Tibial nerve (tissue), 4 donors: ENCODE measurements around the gene SEMA4C. TPM values are rescaled to one million over a fixed set of nuclear protein-coding genes. Genes with fewer than 3 reads are reported as not detected.

Experiments used
- DNase-seq, 2 donors: peaks; one replicate each; pipeline ENCODE4 v3.0.0-alpha.2; 2019; ENCODE audit warnings: low spot score in 2 of 2
- H3K27ac ChIP-seq, 4 donors: fragments of 200-600 bp; sonication (generic) in 3 of 4; one replicate each; pipeline ENCODE4 v1.5.1; 2017 to 2019; ENCODE audit warnings: mild to moderate bottlenecking in 1 of 4
- H3K27me3 ChIP-seq, 2 donors: fragments of 200-600 bp; sonication (generic) in 1 of 2; one replicate each; pipeline versions ENCODE4 v1.5.1 to v1.6.0; 2017 to 2019
- H3K36me3 ChIP-seq, 3 donors: fragments of 200-600 bp; sonication (generic); one replicate each; pipeline ENCODE4 v1.5.1; 2018 to 2019
- H3K4me1 ChIP-seq, 4 donors: fragments of 200-600 bp; sonication (generic) in 3 of 4; one replicate each; pipeline ENCODE4 v1.5.1; 2017 to 2019
- H3K4me3 ChIP-seq, 4 donors: fragments of 200-600 bp; sonication (generic) in 3 of 4; one replicate each; pipeline ENCODE4 v1.5.1; 2017 to 2019; ENCODE audit warnings: mild to moderate bottlenecking in 1 of 4, moderate library complexity in 1 of 4
- H3K9me3 ChIP-seq, 4 donors: fragments of 200-600 bp; sonication (generic) in 3 of 4; one replicate each; pipeline ENCODE4 v1.5.1; 2017 to 2019
- CTCF ChIP-seq, 5 experiments: fragments of 200-600 bp in 3 of 5; fragments of 450-650 bp in 2 of 5; sonication (generic) in 3 of 5; IDR thresholded peaks; one replicate each; pipeline ENCODE4 v1.5.1; 2016 to 2019; ENCODE audit warnings: antibody characterized with exemption in 5 of 5, mild to moderate bottlenecking in 3 of 5, moderate library complexity in 2 of 5
- EP300 ChIP-seq, 2 donors: sonication (generic); formaldehyde crosslinking; IDR thresholded peaks; one replicate each; pipeline ENCODE4 v1.6.1; 2017; ENCODE audit warnings: antibody characterized with exemption in 2 of 2, mild to moderate bottlenecking in 1 of 2
- POLR2A ChIP-seq, 2 donors: fragments of 450-650 bp; IDR thresholded peaks; one replicate each; pipeline ENCODE4 v1.6.1; 2017; ENCODE audit warnings: antibody characterized with exemption in 2 of 2, mild to moderate bottlenecking in 2 of 2, moderate library complexity in 2 of 2
- WGBS, 2 donors: methylation state at CpG; one replicate each; pipeline ENCODE4 v1.1.5; 2018; 5-methylcytosine and 5-hydroxymethylcytosine counted together
- total RNA-seq, 4 donors: library from RNA; depleted of rRNA; stranded (reverse); fragments of >200 nt; gene quantifications; one replicate each; pipeline ENCODE4 v1.1.0, GENCODE V29; 2016

Gene SEMA4C
- total RNA-seq, 4 donors from 2014 or later, result 120 to 181 (median 147) TPM

GRCh38 chr2:96874198-96874831 lies 4.4 kb upstream of the SEMA4C start:
- H3K4me3 ChIP-seq, result peak overlapping the region in 1 of 4 donors; percentile 3
- no peaks in the 10 kb centered on the region for H3K9me3 ChIP-seq
- H3K27ac ChIP-seq, result peak overlapping the region; percentile 4 to 99 (median 70)
- H3K4me1 ChIP-seq, result peaks cover 0 to 69% (median 39%) of the 10 kb centered on the region in 4 donors
- no peaks in the 10 kb centered on the region for H3K36me3 ChIP-seq
- TF ChIP-seq EP300 (IDR thresholded peaks at IDR 0.05), result no peak
- no peak for TF ChIP-seq POLR2A (IDR thresholded peaks at IDR 0.05)
- TF ChIP-seq CTCF (IDR thresholded peaks at IDR 0.05), result no peak
- no peak for DNase-seq
- WGBS, 2 donors, result 37 to 57% methylated on average over 18 of the region's 18 CpGs
- H3K27me3 ChIP-seq, result no peaks in the 10 kb centered on the region

GRCh38 chr2:96873651-96874096 lies 3.8 kb upstream of the SEMA4C start:
- H3K9me3 ChIP-seq, result no peaks in the 10 kb centered on the region
- TF ChIP-seq EP300 (IDR thresholded peaks at IDR 0.05), result peak in 1 of 2 donors; percentile 18
- TF ChIP-seq POLR2A (IDR thresholded peaks at IDR 0.05), result no peak
- DNase-seq, result peak in 1 of 2 donors; percentile 36
- no peaks in the 10 kb centered on the region for H3K36me3 ChIP-seq
- 43 to 71% methylated on average over 7 to 8 of the region's 8 CpGs for WGBS, 2 donors
- H3K27ac ChIP-seq, result peak overlapping the region; percentile 25 to 99 (median 70)
- no peaks in the 10 kb centered on the region for H3K27me3 ChIP-seq
- H3K4me3 ChIP-seq, result no peak overlapping the region
- H3K4me1 ChIP-seq, result peaks cover 0 to 69% (median 39%) of the 10 kb centered on the region in 4 donors

GRCh38 chr2:96872591-96873349 lies 2.9 kb upstream of the SEMA4C start:
- WGBS, 2 donors, result 68 to 71% methylated on average over 14 of the region's 14 CpGs
- no peak for TF ChIP-seq POLR2A (IDR thresholded peaks at IDR 0.05)
- no peak for TF ChIP-seq EP300 (IDR thresholded peaks at IDR 0.05)
- TF ChIP-seq CTCF (IDR thresholded peaks at IDR 0.05), result no peak

GRCh38 chr2:96870626-96871255 lies 861 bp upstream of the SEMA4C start:
- Histone ChIP-seq H3K36me3 (peaks cover 0 to 20% (median 0%) of the 10 kb centered on the region in 3 donors), H3K27me3 (no peaks in the 10 kb centered on the region), H3K4me1 (peaks cover 0 to 79% (median 61%) of the 10 kb centered on the region in 4 donors), H3K27ac (peak overlapping the region; percentile 94 to 99 (median 98)), H3K9me3 (no peaks in the 10 kb centered on the region), H3K4me3 (peak overlapping the region; percentile 64 to 92 (median 88))
- no peak for DNase-seq
- TF ChIP-seq EP300 (IDR thresholded peaks at IDR 0.05) (peak in 1 of 2 donors; percentile 54), CTCF (IDR thresholded peaks at IDR 0.05) (no peak)
- WGBS, 2 donors, result 9 to 10% methylated on average over 10 to 11 of the region's 13 CpGs

More at GRCh38 chr2:96872591-96873349, 2.9 kb upstream of the SEMA4C start:
- Histone ChIP-seq H3K36me3 (no peaks in the 10 kb centered on the region), H3K4me1 (peaks cover 0 to 74% (median 44%) of the 10 kb centered on the region in 4 donors), H3K9me3 (no peaks in the 10 kb centered on the region), H3K4me3 (no peak overlapping the region), H3K27ac (peak overlapping the region; percentile 25 to 99 (median 70)), H3K27me3 (no peaks in the 10 kb centered on the region)
- no peak for DNase-seq

- TF ChIP-seq EP300 (IDR thresholded peaks at IDR 0.05), result no peak
- peak in 1 of 5 experiments; percentile 3 for TF ChIP-seq CTCF (IDR thresholded peaks at IDR 0.05)
- no peak for TF ChIP-seq POLR2A (IDR thresholded peaks at IDR 0.05)
Observed at GRCh38 chr2:96869281-96869821, 529 bp downstream of the SEMA4C start.

More at GRCh38 chr2:96869281-96869821, 529 bp downstream of the SEMA4C start:
- WGBS, 2 donors, result 0% methylated on average over 31 of the region's 64 CpGs; no CpG with 5 or more reads in 1 of the 2 donors
- Histone ChIP-seq H3K36me3 (peaks cover 3 to 33% (median 4%) of the 10 kb centered on the region in 3 donors), H3K27ac (peak overlapping the region; percentile 94 to 99 (median 98)), H3K4me3 (peak overlapping the region; percentile 64 to 92 (median 88)), H3K27me3 (no peaks in the 10 kb centered on the region), H3K9me3 (no peaks in the 10 kb centered on the region), H3K4me1 (peaks cover 0 to 75% (median 50%) of the 10 kb centered on the region in 4 donors)
- DNase-seq, result peak; percentile 73 to 74
